HG02973 (cell line): ENCODE results near the gene APOA1.

ENCODE experiments used
- ATAC-seq: cut with Tn5 transposase; IDR thresholded peaks from one replicate; pipeline ENCODE4 v1.9.1; 2021; ENCODE audit warnings: moderate library complexity; ENCODE audit not compliant: unreplicated experiment

APOA1 gene

DNA sequence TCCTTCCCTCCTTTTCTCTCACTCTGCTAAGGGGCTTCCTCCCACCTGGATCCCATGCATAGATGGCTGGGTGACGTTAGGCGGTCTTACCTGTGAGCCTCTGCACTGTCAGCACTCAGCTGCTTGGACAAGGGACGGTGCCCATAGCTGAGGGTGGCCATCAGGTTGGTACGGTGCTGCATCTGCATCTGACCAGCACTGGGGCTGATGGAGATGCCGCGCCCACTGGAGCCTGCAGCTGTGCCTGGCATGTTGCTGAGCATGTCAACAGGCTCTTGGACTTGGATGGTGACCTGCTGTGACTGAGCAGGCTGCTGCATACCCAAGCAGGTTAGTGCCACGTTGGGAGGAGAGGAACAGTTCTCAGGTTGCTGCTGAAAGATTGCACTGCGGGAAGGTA lies 21.8 kb upstream of the APOA1 start:
- ATAC-seq = no peak

DNA sequence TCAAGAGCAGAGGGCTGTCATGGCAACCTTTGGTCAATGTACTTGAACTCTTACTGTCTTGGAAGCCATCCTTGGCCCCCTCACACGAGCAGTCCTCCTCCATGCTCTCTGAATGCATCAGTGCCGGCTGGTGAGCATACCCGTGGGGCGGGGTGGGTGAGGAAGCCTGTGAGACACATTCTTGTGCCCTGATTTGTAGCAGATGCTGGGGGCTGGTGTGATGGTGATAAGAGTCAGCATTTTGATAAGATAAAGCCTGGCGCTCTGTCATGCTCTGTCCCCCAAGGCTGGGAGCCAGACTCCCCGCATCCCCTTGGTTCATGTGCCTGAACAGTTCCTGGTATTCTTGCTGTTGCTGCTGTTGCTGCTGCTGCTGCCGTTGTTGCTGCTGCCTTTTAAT lies 20.5 kb upstream of the APOA1 start:
- ATAC-seq = no peak

DNA sequence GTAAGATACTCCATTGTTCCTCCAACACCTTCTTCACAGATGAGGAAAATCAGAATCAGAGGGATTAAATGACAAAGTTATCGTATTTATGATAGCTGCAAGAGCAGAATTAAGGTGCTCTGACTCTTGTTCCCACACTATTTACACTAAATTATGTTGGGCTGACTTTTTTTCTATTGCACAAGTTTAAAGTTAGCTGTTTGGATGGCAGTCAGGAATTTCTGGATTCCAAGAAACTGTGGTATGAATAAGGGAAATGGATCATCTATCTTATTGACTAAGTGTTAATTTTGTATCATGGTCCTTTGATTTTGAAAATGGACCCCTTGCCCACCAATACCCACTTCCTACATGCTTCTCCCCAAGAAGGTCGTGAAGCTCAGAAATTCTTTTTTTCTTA lies 19.9 kb upstream of the APOA1 start:
- ATAC-seq = no peak

DNA sequence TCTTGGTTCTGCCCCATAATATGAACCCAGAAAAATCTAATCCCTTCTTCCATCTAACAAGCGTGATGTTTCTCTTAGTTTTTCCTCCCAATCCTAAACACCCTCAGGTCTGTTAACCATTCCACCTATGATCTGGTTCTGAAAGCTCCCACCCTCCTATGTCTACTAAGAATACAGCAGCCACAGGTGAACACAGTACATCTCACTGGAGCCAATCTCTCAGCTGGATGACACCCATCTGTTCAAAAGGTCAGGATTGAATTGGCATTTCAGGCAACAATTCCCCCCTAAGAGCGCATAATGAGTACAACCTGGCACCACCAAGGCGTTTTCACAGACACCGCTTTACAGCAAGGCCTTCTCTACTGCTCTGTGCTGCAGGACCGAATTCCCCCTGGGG lies 19.0 kb upstream of the APOA1 start:
- ATAC-seq = no peak

DNA sequence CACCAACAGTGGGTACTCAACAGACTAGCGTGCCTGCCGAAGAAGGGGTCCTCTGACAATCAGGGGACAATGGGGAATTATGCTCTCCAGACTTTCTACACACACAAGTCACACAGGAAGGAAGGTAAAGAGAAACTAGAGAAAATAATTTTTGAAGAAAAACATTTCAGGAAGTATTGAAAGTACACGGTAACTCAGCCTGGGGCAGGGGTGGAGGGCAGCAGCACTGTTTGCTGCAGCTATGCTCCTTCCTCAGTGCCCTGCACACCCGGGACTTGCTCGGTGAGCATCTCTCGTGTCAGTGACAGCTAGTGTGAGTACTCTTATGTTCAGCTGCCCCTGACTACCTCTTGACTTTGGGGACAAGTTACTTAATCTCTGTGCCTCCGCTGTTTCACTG lies 18.0 kb upstream of the APOA1 start:
- no peak for ATAC-seq

DNA sequence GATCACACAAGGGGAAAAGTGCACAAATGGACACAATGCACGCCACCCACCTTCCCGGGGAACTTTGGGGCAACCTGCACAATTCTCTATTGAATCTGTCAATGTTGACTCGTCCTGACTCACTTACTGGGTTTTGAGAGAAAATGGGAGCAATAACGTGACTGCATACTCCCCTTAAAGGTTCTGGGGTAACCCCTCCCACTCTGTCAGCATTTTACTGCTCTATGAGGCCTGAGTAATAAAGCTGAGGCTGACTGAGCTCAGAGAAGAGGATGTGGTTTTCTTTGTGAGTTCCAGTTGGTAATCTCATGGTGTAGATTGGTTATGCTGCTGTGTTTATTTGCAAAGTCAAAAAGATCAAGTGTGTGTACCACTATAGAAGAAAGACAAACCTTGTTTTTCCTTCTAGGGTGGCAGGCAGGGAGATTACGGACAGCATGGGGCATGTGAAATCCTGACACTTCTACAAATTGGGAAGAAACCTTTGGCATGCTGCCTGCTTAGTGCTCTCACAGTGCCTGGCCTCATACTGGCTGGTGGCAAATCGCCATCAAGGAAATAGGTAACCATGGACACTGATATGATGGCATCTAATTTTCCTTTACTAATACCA lies 16.1 kb upstream of the APOA1 start:
- peak; percentile 91 for ATAC-seq

DNA sequence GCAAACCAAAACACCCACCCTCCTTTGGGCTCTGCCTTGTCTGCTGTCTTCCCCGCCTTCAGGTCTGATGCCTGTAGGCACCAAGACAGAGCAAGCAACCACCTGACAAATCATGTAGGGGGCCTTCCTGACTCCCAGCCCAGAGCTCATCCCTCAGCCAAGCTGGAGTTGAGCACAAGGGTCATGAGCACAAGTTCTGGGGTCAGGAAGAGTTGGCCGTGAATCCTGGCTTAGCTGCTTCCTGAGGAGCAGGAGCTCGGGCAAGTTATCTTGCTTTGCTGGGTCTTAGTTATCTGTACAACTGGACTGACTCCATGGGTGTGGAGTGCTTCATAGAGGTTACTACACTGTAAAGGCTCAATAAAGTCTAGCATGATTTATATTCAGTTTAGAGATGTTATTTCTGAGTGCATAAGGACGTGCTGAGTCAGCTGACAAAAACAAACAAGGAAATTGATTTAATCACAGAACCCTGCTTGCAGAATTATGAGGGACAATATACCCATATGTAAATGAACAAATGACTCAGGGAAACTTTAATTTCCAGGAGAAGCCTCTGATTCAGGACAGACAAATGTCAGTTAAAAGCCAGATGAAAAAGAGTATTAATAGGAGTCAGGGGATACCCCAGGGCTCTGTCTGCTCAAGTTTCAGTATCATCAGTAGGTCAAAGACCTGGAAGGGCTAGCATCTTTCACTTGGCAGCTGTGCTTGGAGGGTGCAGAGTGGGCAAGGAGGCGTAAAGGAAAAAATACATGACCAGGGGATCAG lies 15.0 kb upstream of the APOA1 start:
- no peak for ATAC-seq

DNA sequence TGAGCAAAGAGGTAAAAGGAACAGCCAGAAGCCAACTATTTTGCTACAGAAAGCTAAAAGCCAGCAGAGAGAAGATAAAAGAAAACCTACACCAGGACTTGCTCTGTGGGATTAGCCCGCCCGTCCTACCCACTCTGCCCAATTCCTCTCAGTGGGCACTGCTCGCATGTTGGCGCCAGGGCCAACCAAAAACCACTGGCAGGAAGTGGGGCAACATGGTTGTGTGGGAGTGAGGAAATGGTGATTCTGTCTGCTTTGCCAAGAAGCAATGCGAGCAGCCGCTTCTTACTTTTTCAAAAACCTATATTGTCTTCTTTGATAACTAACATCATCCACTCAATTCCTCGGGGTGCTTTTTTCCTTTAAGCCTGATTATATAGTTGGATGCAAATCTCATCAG lies 14.2 kb upstream of the APOA1 start:
- ATAC-seq = no peak

DNA sequence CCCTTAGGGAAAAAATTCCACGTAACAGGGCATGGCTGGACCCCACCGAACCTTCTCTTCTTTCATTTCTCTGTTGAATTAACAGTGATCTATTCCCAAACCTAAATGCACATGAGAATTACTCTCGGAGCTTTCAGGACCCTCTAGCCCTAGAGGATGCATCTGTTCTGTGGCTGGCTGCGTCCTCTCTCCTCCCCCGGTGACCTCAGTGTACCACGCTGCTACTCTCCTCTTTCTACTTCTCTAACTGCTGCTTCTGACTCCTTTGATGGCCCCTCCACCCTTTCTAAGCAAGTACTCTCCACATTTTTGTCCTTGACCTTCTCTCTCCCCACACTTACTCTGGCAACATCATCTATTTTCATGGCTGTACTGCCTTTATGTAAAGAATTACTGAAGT lies 12.1 kb upstream of the APOA1 start:
- no peak for ATAC-seq

DNA sequence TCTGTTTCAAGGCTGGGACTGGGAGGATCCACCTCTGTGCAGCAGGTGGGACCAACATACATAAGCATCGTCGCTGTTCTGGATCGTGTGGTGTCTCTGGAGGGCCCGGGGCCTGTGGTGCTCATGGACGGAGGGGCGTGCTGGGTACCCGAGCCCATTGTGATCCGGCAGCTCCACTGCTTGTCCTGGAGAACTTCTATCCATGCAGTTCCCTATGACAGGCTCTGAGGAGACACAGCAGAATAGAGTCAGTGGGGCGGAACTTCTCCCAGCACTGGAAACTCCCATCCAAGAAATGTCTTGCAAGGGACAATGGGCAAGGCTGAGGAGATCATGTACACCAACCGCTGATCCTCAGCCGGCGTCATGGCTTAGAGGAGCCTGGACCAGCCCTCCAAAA lies 11.6 kb upstream of the APOA1 start:
- no peak for ATAC-seq

DNA sequence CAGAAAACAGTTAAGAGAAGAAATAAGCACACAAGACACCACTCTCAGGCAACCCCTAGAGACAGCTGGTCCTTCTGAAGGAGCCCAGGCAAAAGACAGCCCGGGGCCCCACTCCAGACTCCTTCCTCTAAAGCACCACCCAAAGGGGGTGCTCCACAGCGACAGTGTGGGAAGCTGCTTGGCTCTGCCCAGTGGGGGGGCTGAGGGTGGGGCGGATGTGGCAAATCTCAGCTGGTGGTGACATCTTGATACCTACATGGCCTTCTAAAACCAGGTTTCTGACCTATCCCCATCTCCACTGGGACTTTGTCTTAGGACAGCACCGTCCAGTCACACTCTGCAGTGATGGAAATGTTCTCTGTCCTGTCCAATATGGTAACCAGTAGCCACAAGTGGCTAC lies 10.2 kb upstream of the APOA1 start:
- ATAC-seq = no peak

DNA sequence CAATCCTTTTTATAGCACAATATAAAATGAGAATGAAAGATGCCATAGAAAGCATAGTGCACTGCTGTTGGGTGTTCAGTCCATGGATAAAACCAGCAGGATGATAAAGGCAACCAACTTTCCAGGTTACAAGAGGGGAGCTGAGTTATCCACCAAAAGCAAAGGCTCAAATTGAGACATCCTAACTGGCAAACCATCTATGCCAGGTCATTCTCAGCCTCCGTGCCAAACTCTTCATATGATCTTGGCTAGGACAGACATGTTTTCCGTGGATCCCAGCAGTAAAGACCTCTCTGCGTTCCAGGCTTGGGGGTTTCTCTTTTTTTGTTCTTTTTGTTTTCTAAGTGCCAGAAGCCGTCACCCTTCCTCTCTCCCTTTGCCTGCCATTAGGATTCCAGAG lies 7.3 kb upstream of the APOA1 start:
- no peak for ATAC-seq

DNA sequence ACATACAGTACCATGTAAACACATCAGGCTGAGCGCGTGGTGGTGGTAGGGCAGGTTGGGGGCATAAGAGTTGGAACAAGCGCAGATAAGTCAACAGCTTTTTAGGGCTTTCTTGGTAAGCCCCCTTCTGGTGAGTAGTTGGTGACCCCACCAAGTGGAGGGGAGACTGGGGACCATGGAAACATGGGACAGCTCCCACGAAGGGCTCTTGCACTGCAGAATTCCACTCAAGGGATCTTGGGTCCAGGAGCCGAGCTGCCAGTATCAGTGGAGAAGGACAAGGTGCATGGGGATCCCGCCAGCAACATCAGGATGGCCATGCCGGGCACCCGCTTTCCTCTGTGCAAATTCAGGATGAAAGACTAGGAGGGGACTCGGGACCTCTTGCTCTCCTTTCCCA lies 6.2 kb upstream of the APOA1 start:
- ATAC-seq = no peak

DNA sequence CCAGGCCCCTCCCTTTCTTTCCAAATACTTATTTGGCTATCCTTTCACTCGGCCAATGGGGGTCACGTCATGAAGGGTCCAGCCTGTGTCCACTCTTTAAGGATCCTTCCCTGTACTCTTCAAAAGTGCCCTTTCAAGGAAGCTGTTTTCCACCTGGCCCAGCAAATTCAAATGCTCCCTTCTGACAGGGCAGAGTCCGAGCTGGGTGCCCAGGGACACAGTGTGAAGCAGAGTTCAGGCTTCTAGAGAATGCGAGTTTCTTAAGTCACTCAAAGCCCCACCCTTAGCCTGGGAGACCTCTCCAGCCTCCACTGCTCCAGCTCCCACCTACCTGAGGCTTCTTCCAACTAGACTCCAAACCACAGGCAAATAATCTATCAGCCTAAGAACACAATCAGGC lies 5.5 kb upstream of the APOA1 start:
- ATAC-seq = no peak

DNA sequence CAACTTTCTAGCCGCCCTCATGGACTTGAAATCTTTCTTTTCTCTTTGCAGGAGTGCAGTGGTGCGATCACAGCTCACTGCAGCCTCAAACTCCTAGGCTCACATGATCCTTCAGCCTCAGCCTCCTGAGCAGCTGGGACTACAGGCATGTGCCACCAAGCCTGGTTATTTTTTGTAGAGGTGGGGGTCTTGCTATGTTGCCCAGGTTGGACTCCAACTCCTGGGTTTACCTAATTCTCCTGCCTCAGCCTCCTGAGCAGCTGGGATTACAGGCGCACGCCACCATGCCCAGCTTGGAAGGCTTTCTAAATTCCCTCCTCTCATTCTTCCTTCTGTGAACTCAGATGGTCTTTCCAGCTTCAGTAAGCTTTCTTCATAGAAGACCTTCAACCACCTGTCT lies 4.7 kb upstream of the APOA1 start:
- ATAC-seq = no peak

DNA sequence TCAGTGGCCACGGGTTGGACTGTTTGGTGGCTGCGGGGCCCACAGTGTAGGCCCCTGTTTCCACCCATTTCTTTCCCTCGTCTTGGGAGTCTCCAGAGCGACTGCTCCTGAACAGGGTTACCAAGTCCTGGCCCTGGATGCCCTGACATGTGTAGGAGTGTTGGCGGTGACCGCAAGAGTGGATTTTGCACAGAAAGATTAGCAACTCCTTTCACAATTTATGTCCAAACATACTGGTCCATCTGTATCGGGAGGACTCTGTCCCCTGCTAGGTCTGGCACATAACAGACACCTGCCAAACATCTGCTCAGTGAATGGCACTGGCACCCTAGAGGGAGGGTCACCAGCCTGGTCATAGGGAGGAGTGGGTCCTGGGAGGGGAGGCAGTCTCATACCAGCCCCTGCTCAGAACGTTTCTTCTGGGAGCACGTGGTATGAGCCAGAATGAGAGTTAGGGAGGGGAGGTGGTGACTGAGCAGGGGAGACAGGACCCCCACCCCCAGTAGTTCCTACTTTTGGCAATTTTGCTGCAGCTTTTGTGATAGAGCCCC lies 3.4 kb upstream of the APOA1 start:
- no peak for ATAC-seq

DNA sequence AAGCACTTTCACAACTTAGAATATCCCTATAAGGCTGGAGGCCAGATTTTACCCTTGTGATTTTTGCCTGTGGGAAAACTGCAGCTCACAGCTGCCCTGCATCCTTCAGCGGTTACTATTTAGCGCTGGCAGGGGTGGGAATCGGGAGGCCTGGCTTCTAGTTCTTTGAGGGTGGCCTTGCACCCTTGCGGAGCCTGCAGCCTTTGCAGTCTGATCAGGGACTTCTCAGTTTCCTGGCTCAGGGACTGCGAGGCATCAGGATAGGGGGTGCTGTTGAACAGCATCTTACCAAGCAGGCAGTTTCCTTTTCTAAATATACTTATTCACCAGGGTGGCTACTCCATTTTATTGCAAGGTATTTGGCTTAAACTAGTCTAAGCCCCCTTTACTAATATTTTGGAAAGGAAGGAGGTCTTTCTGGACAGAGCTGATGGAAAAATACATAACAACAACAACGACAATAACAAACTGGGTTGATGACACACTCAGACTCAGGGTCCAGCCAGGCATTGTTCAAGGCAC lies 2.9 kb upstream of the APOA1 start:
- ATAC-seq = no peak

DNA sequence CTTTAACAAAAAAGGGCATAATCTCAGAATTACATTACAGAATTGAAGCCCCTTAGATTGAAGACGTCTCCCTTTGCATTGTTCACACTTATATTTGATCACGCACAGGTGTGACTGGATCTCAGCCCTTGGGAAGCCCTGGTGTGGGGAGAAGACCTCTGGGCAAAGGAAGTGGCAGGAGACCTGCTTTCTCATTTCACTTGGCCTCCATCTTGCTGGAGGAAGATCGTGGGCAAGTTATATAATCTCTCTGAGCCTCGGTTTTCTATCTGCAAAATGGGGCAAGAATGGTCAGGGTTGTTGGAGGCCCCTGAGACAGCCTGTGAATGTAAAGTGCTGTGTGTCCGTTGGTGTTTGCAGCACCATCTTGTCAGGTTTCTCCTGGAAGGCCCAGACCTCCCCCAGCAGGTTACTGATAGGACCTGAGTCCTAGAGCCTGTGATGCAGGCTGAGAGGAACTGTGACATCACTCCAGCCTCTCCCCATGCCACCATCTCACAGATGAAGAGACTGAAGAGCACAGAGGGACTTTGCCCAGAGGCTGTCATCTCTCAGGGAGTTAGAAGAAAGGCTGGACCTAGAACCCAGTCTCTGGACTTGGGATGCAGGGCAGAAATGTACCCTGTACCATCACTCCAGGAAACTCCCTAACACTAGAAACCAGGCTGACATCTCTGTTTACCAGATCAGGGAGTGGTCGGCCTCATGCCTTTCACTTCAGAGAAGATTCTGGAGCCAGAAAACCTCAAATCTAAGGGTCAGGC lies 1.1 kb upstream of the APOA1 start:
- no peak for ATAC-seq

DNA sequence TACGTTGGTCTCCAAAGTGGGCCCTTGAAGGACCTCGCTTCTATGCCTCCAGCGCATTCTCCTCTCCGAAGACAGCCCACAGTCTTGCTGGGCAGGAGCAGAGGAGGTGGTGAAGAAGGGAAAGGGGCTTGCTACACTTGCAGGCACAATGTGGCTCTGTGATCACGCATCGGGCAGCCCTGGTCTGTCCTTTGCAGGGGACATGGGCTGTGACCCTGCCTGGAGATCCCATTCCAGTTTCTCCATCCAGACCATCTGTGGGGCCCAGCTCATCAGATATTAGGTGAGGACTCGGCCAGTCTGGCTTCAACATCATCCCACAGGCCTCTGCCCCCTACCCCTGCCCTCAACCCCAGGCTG lies 810 bp downstream of the APOA1 start:
- ATAC-seq = no peak

DNA sequence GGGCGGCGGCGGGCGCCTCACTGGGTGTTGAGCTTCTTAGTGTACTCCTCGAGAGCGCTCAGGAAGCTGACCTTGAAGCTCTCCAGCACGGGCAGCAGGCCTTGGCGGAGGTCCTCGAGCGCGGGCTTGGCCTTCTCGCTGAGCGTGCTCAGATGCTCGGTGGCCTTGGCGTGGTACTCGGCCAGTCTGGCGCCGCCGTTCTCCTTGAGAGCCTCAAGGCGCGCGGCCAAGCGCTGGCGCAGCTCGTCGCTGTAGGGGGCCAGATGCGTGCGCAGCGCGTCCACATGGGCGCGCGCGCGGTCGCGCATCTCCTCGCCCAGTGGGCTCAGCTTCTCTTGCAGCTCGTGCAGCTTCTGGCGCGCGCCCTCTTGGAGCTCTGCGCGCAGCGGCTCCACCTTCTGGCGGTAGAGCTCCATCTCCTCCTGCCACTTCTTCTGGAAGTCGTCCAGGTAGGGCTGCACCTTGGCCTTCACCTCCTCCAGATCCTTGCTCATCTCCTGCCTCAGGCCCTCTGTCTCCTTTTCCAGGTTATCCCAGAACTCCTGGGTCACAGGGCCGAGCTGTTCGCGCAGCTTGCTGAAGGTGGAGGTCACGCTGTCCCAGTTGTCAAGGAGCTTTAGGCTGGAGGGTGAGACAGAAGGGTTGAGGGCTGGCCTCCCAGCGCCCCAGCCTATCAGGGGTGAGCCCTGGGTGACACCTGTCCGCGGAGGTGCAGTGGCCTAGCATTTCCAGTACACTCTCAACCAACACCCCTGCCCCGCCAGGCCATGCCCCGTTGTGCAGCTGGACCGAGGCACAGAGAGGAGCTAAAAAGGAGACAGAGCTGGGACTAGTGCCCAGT lies 1.4 kb downstream of the APOA1 start:
- peak; percentile 79 for ATAC-seq
